Tongue (tissue), 2 donors: ENCODE data around the gene YIPF3. TPM values are rescaled to one million over a fixed set of nuclear protein-coding genes. Genes with fewer than 3 reads are reported as not detected.

Source experiments
- small RNA-seq: library from RNA; depleted of rRNA; stranded (forward); fragments of <200 nt; gene quantifications from one replicate; pipeline ENCODE3, GENCODE V24; 2014; ENCODE audit warnings: low replicate concordance
- total RNA-seq: library from RNA; depleted of rRNA; stranded (reverse); fragments of >200 nt; gene quantifications from one replicate; pipeline ENCODE4 v1.2.3, GENCODE V29; 2014

The YIPF3 gene
- total RNA-seq, 1 donor from 2014 or later = 86.8 TPM

Small RNA genes lying within 50 kb of the gene (small RNA-seq; reads per million reads assigned to genes)
- gene RF00426 (not detected), gene RNU6-1113P (not detected)

Other genes starting within 250 kb of the YIPF3 start
- not detected for gene SLC22A7, start 218.7 kb downstream of the YIPF3 start, total RNA-seq
- 0.62 TPM for gene CRIP3, start 208.1 kb downstream of the YIPF3 start, total RNA-seq
- gene ZNF318, start 147.3 kb downstream of the YIPF3 start, total RNA-seq = 13.0 TPM
- gene ABCC10, start 89.4 kb downstream of the YIPF3 start, total RNA-seq = 13.4 TPM
- 5.2 TPM for gene DLK2, start 61.4 kb downstream of the YIPF3 start, total RNA-seq
- gene TJAP1, start 39.4 kb downstream of the YIPF3 start, total RNA-seq = 26.8 TPM
- 0.51 TPM for gene LRRC73, start 6.6 kb downstream of the YIPF3 start, total RNA-seq
- gene POLR1C, start 163 bp upstream of the YIPF3 start, total RNA-seq = 21.8 TPM
- 22.9 TPM for gene XPO5, start 59.1 kb upstream of the YIPF3 start, total RNA-seq
- 12.4 TPM for gene POLH, start 59.3 kb upstream of the YIPF3 start, total RNA-seq
- 32.8 TPM for gene GTPBP2, start 112.3 kb upstream of the YIPF3 start, total RNA-seq
- gene MAD2L1BP, start 118.9 kb upstream of the YIPF3 start, total RNA-seq = 90.4 TPM
- gene RSPH9, start 128.1 kb upstream of the YIPF3 start, total RNA-seq = 0.41 TPM
- 31.4 TPM for gene MRPS18A, start 170.9 kb upstream of the YIPF3 start, total RNA-seq